Nephron progenitor cell (in vitro differentiated cells): ENCODE results near the gene TIMM10B.

Source experiments
- DNase-seq: peaks from one replicate; pipeline ENCODE4 v3.0.0; 2021
- H3K27ac Mint-ChIP-seq: 2 replicates; pipeline ENCODE4 v1.8.0; 2021; ENCODE audit warnings: mild to moderate bottlenecking, moderate library complexity, mixed read lengths
- H3K27me3 Mint-ChIP-seq: 2 replicates; pipeline ENCODE4 v1.8.0; 2021; ENCODE audit warnings: mild to moderate bottlenecking, low read depth, mixed read lengths; ENCODE audit not compliant: poor library complexity
- H3K36me3 Mint-ChIP-seq: 2 replicates; pipeline ENCODE4 v1.8.0; 2021; ENCODE audit warnings: low read depth, mixed read lengths
- H3K4me1 Mint-ChIP-seq: 2 replicates; pipeline ENCODE4 v1.8.0; 2021; ENCODE audit warnings: mixed read lengths
- H3K4me3 Mint-ChIP-seq: 2 replicates; pipeline ENCODE4 v1.8.0; 2021; ENCODE audit warnings: mild to moderate bottlenecking, moderate library complexity, mixed read lengths
- H3K9me3 Mint-ChIP-seq: 2 replicates; pipeline ENCODE4 v1.8.0; 2021; ENCODE audit warnings: mild to moderate bottlenecking, moderate library complexity, mixed read lengths
- TF ChIP-seq, protein P1 (sequence below): fragments of 200-600 bp; sonication (generic); IDR thresholded peaks from 2 replicates; pipeline ENCODE4 v1.5.0; 2021; ENCODE audit warnings: antibody characterized with exemption

Gene TIMM10B

DNA sequence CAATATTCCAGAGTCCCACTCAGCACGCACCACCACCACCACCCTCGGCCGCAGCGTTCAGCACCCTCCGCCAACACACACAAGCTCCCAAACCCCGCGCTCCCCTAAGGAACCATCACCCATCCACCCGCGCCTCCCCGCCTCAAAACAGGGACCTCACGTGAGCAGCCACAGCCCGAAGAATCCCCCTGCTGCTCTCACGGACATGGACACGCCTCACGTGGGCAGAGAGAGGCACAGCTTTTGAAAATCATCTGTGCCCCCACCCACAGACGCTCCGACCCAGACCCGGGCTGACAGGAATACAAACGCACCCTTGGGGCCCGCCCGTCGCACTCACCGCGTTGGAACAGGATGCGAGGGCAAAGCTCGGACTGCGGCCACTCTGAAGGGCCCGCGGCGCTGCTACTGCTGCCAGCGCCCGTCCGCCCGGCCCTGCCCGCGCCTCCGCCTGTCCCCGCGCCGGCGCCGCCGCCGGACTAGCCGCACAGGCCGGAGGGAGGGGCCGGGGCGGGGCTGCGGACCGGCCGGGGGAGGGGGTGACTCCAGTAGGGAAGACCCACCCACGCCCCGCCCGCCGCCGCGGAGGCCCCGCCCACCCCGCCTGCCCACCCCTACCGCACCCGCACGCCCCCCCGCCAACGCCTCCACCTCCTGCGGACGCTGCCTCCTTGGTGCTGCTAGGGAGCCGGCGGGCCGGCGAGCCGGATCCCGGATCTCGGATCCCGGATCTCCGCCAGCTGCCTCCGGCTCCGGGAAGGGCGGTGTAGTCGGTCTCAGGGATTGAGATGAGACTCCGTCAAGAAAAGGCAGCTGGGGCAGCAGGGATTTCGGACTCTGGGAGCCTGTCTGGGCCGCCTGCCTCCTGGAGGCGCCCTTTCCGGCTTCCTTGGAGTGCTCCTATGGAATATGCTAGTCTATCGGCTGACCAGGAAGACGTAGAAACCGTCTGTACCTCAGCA lies 7.6 kb upstream of the TIMM10B start, which contains the start of gene TRIM3:
Gene TRIM3, minus strand, starts transcription at position 491 of the 962 bp plus-strand sequence. CDS start 8,246 bp downstream, outside the sequence.
- H3K4me1 Mint-ChIP-seq = peaks cover 27% of the 10 kb centered on the region
- TF ChIP-seq, protein P1, sequence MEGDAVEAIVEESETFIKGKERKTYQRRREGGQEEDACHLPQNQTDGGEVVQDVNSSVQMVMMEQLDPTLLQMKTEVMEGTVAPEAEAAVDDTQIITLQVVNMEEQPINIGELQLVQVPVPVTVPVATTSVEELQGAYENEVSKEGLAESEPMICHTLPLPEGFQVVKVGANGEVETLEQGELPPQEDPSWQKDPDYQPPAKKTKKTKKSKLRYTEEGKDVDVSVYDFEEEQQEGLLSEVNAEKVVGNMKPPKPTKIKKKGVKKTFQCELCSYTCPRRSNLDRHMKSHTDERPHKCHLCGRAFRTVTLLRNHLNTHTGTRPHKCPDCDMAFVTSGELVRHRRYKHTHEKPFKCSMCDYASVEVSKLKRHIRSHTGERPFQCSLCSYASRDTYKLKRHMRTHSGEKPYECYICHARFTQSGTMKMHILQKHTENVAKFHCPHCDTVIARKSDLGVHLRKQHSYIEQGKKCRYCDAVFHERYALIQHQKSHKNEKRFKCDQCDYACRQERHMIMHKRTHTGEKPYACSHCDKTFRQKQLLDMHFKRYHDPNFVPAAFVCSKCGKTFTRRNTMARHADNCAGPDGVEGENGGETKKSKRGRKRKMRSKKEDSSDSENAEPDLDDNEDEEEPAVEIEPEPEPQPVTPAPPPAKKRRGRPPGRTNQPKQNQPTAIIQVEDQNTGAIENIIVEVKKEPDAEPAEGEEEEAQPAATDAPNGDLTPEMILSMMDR = no peak

GRCh38 chr11:6474413-6474792 lies 6.9 kb upstream of the TIMM10B start:
- Mint-ChIP-seq H3K27ac (peak overlapping the region; percentile 94), H3K4me1 (peaks cover 31% of the 10 kb centered on the region), H3K9me3 (no peaks in the 10 kb centered on the region), H3K4me3 (peak overlapping the region; percentile 83), H3K27me3 (no peaks in the 10 kb centered on the region), H3K36me3 (peaks cover 21% of the 10 kb centered on the region)
- no peak for DNase-seq
- TF ChIP-seq, protein P1 = no peak

More for the DNA sequence above, 7.6 kb upstream of the TIMM10B start, which contains the start of gene TRIM3:
- H3K9me3 Mint-ChIP-seq = no peaks in the 10 kb centered on the region
- peak; percentile 97 for DNase-seq
- peaks cover 14% of the 10 kb centered on the region for H3K36me3 Mint-ChIP-seq
- H3K27me3 Mint-ChIP-seq = no peaks in the 10 kb centered on the region
- peak within 1 kb of the TSS; percentile 90 for H3K4me3 Mint-ChIP-seq
- peak within 1 kb of the TSS; percentile 94 for H3K27ac Mint-ChIP-seq

GRCh38 chr11:6474806-6475500 lies 6.3 kb upstream of the TIMM10B start:
- Mint-ChIP-seq H3K27me3 (no peaks in the 10 kb centered on the region), H3K4me3 (peak overlapping the region; percentile 83), H3K9me3 (no peaks in the 10 kb centered on the region), H3K27ac (no peak overlapping the region), H3K36me3 (peaks cover 21% of the 10 kb centered on the region), H3K4me1 (peaks cover 37% of the 10 kb centered on the region)
- no peak for DNase-seq
- TF ChIP-seq, protein P1 = no peak

GRCh38 chr11:6475936-6476335 lies 5.4 kb upstream of the TIMM10B start:
- H3K4me1 Mint-ChIP-seq = peaks cover 47% of the 10 kb centered on the region
- peaks cover 21% of the 10 kb centered on the region for H3K36me3 Mint-ChIP-seq
- no peak overlapping the region for H3K4me3 Mint-ChIP-seq
- TF ChIP-seq, protein P1 = no peak
- DNase-seq = no peak
- H3K27me3 Mint-ChIP-seq = no peaks in the 10 kb centered on the region
- no peak overlapping the region for H3K27ac Mint-ChIP-seq
- no peaks in the 10 kb centered on the region for H3K9me3 Mint-ChIP-seq

DNA sequence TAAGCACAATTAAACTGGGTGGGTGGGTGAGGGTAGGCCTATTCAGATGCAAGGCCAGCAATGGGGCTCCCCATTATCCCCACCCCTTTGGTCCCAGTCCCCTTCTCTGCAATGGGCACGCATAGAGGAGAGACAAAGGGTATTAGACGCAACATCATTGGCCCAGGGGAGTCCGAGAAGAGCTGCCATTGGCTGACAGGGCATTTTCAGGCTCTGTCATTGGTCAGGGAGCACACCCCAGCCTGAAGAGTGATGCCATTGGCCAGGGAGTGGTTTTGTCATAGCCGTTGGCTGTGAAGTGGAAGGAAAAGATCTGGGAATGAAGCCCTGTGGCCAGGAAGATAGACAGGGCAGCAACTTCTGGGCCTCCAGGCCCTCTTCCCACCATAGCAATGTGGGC lies 4.7 kb upstream of the TIMM10B start:
- no peak overlapping the region for H3K27ac Mint-ChIP-seq
- no peak overlapping the region for H3K4me3 Mint-ChIP-seq
- peaks cover 49% of the 10 kb centered on the region for H3K4me1 Mint-ChIP-seq
- H3K9me3 Mint-ChIP-seq = no peaks in the 10 kb centered on the region
- no peak for DNase-seq
- H3K27me3 Mint-ChIP-seq = no peaks in the 10 kb centered on the region
- H3K36me3 Mint-ChIP-seq = peaks cover 21% of the 10 kb centered on the region
- TF ChIP-seq, protein P1 = no peak
